Progenitor cell of endocrine pancreas (in vitro differentiated cells): ENCODE data around the gene CXorf58. TPM values are rescaled to one million over a fixed set of nuclear protein-coding genes. Genes with fewer than 3 reads are reported as not detected.
A peak's percentile ranks its signal among the peaks of the same experiment; 100 is the strongest.

Experiments
- DNase-seq: peaks from one replicate; pipeline ENCODE4 v3.0.0; 2021; ENCODE audit warnings: low spot score; ENCODE audit not compliant: unreplicated experiment
- H3K27ac Mint-ChIP-seq: 2 replicates; pipeline ENCODE4 v1.8.0; 2021; ENCODE audit warnings: mild to moderate bottlenecking, moderate library complexity, mixed read lengths
- H3K27me3 Mint-ChIP-seq: 2 replicates; pipeline ENCODE4 v1.8.0; 2021; ENCODE audit warnings: mixed read lengths
- H3K36me3 Mint-ChIP-seq: 2 replicates; pipeline ENCODE4 v1.8.0; 2022; ENCODE audit warnings: mixed read lengths; ENCODE audit not compliant: insufficient read depth
- H3K4me1 Mint-ChIP-seq: 2 replicates; pipeline ENCODE4 v1.8.0; 2021; ENCODE audit warnings: low read depth, mixed read lengths
- H3K4me3 Mint-ChIP-seq: 2 replicates; pipeline ENCODE4 v1.8.0; 2021; ENCODE audit warnings: low read depth, mild to moderate bottlenecking, moderate library complexity, mixed read lengths
- H3K9me3 Mint-ChIP-seq: 2 replicates; pipeline ENCODE4 v1.8.0; 2021; ENCODE audit warnings: low read depth, mixed read lengths
- CTCF ChIP-seq: fragments of 200-600 bp; sonication (generic); IDR thresholded peaks from one replicate; pipeline ENCODE4 v1.5.0; 2021; ENCODE audit warnings: antibody characterized with exemption, mild to moderate bottlenecking; ENCODE audit not compliant: unreplicated experiment
- total RNA-seq: library from RNA; stranded (reverse); gene quantifications from 2 replicates; pipeline ENCODE4 v1.2.1, GENCODE V29; 2021

Gene CXorf58
- total RNA-seq, 1 donor from 2014 or later = 0.22 TPM

DNA sequence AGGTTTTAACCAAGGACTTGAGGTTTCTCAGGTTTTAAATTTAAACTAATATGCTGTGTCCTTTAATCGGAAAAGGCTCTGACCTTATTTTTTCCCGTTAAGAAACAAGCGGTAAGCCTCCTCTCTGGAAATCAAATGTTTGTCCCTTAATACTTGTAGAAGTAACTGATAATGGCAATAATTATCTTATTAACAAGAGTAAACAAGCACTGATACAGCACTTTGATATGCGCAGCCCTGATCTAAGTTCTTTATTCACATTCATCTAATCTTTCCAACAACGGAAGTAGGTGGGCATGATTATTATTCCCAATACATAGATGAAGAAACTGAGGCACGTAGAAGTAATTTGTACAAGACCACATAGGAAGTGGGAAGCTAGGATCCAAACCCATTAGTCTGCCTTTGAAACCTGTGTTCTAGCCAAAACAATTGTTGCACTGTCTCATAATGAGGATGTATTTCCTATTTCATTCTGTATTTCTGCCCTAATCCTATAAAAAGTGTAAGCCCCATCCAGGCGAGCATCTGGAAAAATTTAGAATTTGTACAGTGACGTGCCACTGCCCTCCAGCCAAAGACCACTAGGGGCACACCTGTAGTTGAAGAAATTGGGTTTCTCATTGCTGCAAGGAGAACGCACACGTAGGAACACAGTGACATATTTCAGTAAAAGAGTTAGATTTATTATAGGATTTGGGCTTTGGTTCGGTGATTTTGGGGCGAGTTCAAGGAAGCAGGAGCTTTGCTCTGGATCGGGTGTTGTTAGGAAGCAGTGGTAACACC is 606 bp downstream of the CXorf58 start:
- H3K4me1 Mint-ChIP-seq = peaks cover 10% of the 10 kb centered on the region
- no peaks in the 10 kb centered on the region for H3K9me3 Mint-ChIP-seq

DNA sequence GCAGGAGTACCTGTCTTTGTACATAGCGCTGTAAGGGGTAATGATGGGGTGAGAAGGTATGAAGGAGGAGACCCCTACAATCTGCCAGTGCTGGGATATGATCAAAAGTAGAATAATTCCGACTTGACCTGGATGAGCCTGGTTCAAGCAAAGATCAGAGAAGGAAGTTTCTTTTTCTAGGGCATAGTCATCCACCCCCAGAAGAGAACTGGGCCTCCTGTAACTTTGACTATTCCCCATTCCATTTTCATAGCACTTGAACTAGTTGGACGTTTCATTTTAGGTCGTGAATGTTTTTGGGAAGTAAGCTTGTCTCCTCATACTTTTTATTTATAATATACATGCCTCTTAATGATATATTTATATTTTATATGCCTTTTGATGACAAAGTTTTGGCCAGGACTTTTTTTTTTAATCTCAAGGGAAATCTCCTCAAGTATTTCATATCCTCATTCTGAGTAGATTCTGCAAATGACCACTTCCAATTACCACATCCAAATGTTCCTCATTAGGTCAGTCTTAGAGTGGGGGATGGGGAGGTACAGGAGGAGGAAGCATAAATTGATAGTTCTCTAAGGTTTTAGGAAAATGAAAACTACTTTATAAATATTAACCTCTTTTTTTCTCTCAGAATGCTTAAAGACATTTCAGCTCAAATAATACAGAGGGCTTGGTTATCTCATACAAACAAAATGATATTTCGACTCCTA is 3.5 kb downstream of the CXorf58 start:
- no peak overlapping the region for H3K27ac Mint-ChIP-seq
- H3K9me3 Mint-ChIP-seq = no peaks in the 10 kb centered on the region
- no peaks in the 10 kb centered on the region for H3K36me3 Mint-ChIP-seq
- no peak for TF ChIP-seq CTCF
- peaks cover 4% of the 10 kb centered on the region for H3K4me1 Mint-ChIP-seq
- H3K4me3 Mint-ChIP-seq = no peak overlapping the region
- no peaks in the 10 kb centered on the region for H3K27me3 Mint-ChIP-seq
- no peak for DNase-seq

More for the DNA sequence above, 606 bp downstream of the CXorf58 start:
- TF ChIP-seq CTCF = peak; percentile 67
- DNase-seq = no peak
- Mint-ChIP-seq H3K4me3 (peak overlapping the region; percentile 88), H3K36me3 (peaks cover 2% of the 10 kb centered on the region), H3K27ac (peak overlapping the region; percentile 86), H3K27me3 (no peaks in the 10 kb centered on the region)

DNA sequence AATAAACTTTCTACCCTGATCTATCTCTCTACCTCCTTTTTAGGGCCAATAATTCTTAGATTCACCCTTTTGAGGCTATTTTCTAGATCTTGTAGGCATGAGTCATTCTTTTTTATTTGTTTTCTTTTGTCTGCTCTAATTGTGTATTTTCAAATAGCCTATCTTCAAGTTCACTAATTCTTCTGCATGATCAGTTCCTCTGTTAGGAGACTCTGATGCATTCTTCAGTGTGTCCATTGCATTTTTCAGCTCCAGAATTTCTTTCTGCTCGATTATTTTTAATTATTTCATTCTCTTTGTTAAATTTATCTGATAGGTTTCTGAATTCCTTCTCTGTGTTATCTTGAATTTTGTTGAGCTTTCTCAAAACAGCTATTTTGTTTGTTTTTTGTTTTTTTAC is 11.3 kb downstream of the CXorf58 start:
- TF ChIP-seq CTCF = no peak
- Mint-ChIP-seq H3K9me3 (peaks cover 5% of the 10 kb centered on the region), H3K36me3 (no peaks in the 10 kb centered on the region), H3K27me3 (no peaks in the 10 kb centered on the region), H3K4me3 (no peak overlapping the region), H3K4me1 (peaks cover 2% of the 10 kb centered on the region), H3K27ac (no peak overlapping the region)
- no peak for DNase-seq

GRCh38 chrX:23919706-23920320 is 12.0 kb downstream of the CXorf58 start:
- DNase-seq = no peak
- Mint-ChIP-seq H3K9me3 (peaks cover 5% of the 10 kb centered on the region), H3K36me3 (no peaks in the 10 kb centered on the region), H3K27me3 (no peaks in the 10 kb centered on the region), H3K4me1 (peaks cover 2% of the 10 kb centered on the region), H3K4me3 (no peak overlapping the region), H3K27ac (no peak overlapping the region)
- TF ChIP-seq CTCF = peak; percentile 25

- Mint-ChIP-seq H3K4me1 (no peaks in the 10 kb centered on the region), H3K27me3 (no peaks in the 10 kb centered on the region), H3K9me3 (no peaks in the 10 kb centered on the region), H3K27ac (no peak overlapping the region), H3K36me3 (no peaks in the 10 kb centered on the region), H3K4me3 (no peak overlapping the region)
- DNase-seq = no peak
- TF ChIP-seq CTCF = no peak
These were observed 18.2 kb downstream of the CXorf58 start for GRCh38 chrX:23926015-23926414.
